ENCODE data around the gene LYPD1. TPM values are rescaled to one million over a fixed set of nuclear protein-coding genes. Genes with fewer than 3 reads are reported as not detected.

The LYPD1 gene
- total and polyA plus RNA-seq, 10 of the 15 experiments (the other 5 are each of a cell fraction or from before 2014, with no cell fraction given): not detected

DNA sequence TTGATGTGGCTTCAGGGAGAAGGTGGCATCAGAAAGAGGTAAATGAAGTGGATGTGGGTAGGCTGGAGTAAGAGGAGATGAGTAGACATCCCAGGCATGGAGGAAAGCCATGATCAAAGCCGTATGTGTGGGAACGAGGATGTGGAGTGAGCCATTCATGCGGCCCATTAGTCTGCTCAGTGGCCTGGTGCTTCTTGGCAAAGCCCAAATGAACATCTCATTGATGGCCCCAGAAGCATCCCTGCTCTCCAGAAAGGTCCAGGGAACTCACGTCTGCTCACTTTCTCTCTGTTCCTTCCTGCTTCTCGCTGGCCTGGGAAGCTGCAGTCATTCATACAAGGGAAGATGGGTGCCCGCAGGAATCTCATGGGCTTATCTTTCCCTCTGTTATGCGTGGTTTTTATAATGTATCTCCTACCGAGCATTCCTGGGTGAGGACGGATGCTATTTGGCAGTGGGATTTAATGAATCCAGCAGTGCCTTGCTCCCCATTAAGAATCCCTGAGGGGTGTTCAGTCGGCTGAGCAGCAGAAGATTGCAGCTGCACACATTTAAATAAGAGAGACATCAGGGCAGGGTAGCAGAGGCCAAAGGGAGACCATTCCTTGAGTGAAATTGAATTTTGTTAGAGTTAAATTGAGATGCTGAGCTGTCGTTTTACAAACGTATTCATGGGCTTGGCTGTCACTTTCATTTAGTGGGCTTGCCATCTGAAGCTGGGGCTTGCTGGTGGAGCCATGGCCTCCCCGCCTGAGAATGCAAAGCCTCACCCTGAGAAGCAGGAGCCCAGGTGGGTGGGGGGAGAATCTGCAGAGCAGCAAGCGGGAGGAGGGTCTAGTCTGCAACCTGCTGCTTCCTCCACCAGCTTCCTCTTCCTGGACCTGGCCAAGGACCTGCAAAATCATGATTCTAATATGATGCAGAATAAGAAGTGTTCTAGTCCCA, 64.5 kb downstream of the LYPD1 start:
- H3K4me1 ChIP-seq (ENCODE audit: control insufficient read depth, insufficient read depth, low read length): no peaks in the 10 kb centered on the region
- no peak overlapping the region for H3K4me2 ChIP-seq (ENCODE audit: control insufficient read depth, insufficient read depth)
- ChIA-PET RAD21 (ENCODE audit: unreplicated experiment) (no interaction called here), SMC1A (ENCODE audit: uncharacterized antibody, unreplicated experiment) (no interaction called here), POLR2A (no interaction called here), CTCF (no interaction called here)
- no peak overlapping the region for H3K27ac ChIP-seq (ENCODE audit: control insufficient read depth, insufficient read depth)
- FAIRE-seq: no peak
- H2AFZ ChIP-seq (ENCODE audit: control insufficient read depth, low read depth, low read length): no peak overlapping the region
- BruUV-seq (replicated peaks): no TSS peak
- no peak for DNase-seq (ENCODE audit: low read depth, low spot score)
- no peak for TF ChIP-seq ZNF274 (IDR thresholded peaks at IDR 0.05; ENCODE audit: insufficient read depth, insufficient read length)
- TF ChIP-seq KAT2A (conservative IDR thresholded peaks at IDR 0.05; ENCODE audit: control insufficient read depth, low read depth, low read length): no peak
- no peak for TF ChIP-seq LARP7 (IDR thresholded peaks at IDR 0.05)
- TF ChIP-seq PAX5 (IDR thresholded peaks at IDR 0.05; ENCODE audit: borderline replicate concordance, low read depth, low read length): no peak
- intact Hi-C loops (cut with micrococcal nuclease; ENCODE audit: unreplicated experiment) (no loop called here), in situ Hi-C loops (cut with MboI) (no loop called here)
- no peaks in the 10 kb centered on the region for H3K36me3 ChIP-seq (ENCODE audit: control insufficient read depth in 2 of 2, insufficient read depth in 2 of 2, low read length in 1 of 2)
- ATAC-seq: no peak
- H3K27me3 ChIP-seq (replicated peaks in 1 of 2; ENCODE audit: control insufficient read depth in 2 of 2, insufficient read depth in 2 of 2, low read length in 1 of 2): no peaks in the 10 kb centered on the region
- no peaks in the 10 kb centered on the region for H3K79me2 ChIP-seq (ENCODE audit: control insufficient read depth, insufficient read depth, low read length)
- H4K20me1 ChIP-seq (ENCODE audit: control insufficient read depth, insufficient read depth): no peaks in the 10 kb centered on the region
- H3K9me3 ChIP-seq (replicated peaks; ENCODE audit: control insufficient read depth, insufficient read depth, low read length): no peaks in the 10 kb centered on the region
- H3K9ac ChIP-seq (ENCODE audit: control insufficient read depth, insufficient read depth, low read length): no peak overlapping the region
- H3K4me3 ChIP-seq: no peak overlapping the region
- WGBS (ENCODE audit: insufficient coverage, insufficient replicate concordance, low lambda C conversion rate, missing lambda C conversion rate): 9% methylated on average over 14 of the region's 14 CpGs

- H3K9ac ChIP-seq (ENCODE audit: control insufficient read depth, insufficient read depth, low read length): no peak overlapping the region
- no peaks in the 10 kb centered on the region for H3K4me1 ChIP-seq (ENCODE audit: control insufficient read depth, insufficient read depth, low read length)
- DNase-seq (ENCODE audit: low read depth, low spot score) (no peak), FAIRE-seq (no peak), ATAC-seq (no peak)
- H3K27ac ChIP-seq (ENCODE audit: control insufficient read depth, insufficient read depth): no peak overlapping the region
- WGBS (ENCODE audit: insufficient coverage, insufficient replicate concordance, low lambda C conversion rate, missing lambda C conversion rate): 0% methylated on average over 1 of the region's 1 CpG
- ChIA-PET CTCF (no interaction called here), RAD21 (ENCODE audit: unreplicated experiment) (no interaction called here), POLR2A (no interaction called here), SMC1A (ENCODE audit: uncharacterized antibody, unreplicated experiment) (no interaction called here)
- in situ Hi-C loops (cut with MboI) (no loop called here), intact Hi-C loops (cut with micrococcal nuclease; ENCODE audit: unreplicated experiment) (no loop called here)
- no peak overlapping the region for H2AFZ ChIP-seq (ENCODE audit: control insufficient read depth, low read depth, low read length)
- H4K20me1 ChIP-seq (ENCODE audit: control insufficient read depth, insufficient read depth): no peaks in the 10 kb centered on the region
- H3K4me3 ChIP-seq: no peak overlapping the region
- no peaks in the 10 kb centered on the region for H3K27me3 ChIP-seq (replicated peaks in 1 of 2; ENCODE audit: control insufficient read depth in 2 of 2, insufficient read depth in 2 of 2, low read length in 1 of 2)
- no TSS peak for BruUV-seq (replicated peaks)
- no peaks in the 10 kb centered on the region for H3K9me3 ChIP-seq (replicated peaks; ENCODE audit: control insufficient read depth, insufficient read depth, low read length)
- no peaks in the 10 kb centered on the region for H3K36me3 ChIP-seq (ENCODE audit: control insufficient read depth in 2 of 2, insufficient read depth in 2 of 2, low read length in 1 of 2)
- TF ChIP-seq SREBF2 (IDR thresholded peaks at IDR 0.05; ENCODE audit: low read length): no peak
- no peak for TF ChIP-seq ZBTB33 (IDR thresholded peaks at IDR 0.05)
- no peaks in the 10 kb centered on the region for H3K79me2 ChIP-seq (ENCODE audit: control insufficient read depth, insufficient read depth, low read length)
- H3K4me2 ChIP-seq (ENCODE audit: control insufficient read depth, insufficient read depth): no peak overlapping the region
Observed at GRCh38 chr2:132604561-132604960, 65.4 kb downstream of the LYPD1 start.
